Sigmoid colon (tissue), 4 donors: Measurements from ENCODE around the gene DBI.

ENCODE experiments used
- POLR2A ChIP-seq, 2 donors: fragments of 450-650 bp; IDR thresholded peaks; one replicate each; pipeline ENCODE4 v1.6.1; 2016; ENCODE audit warnings: antibody characterized with exemption in 2 of 2, mild to moderate bottlenecking in 2 of 2, moderate library complexity in 2 of 2
- POLR2AphosphoS5 ChIP-seq, 4 donors: sonication (generic); formaldehyde crosslinking; IDR thresholded peaks; one replicate each; pipeline ENCODE4 v1.6.1; 2017; ENCODE audit warnings: antibody characterized with exemption in 4 of 4
- TF ChIP-seq, protein P1 (sequence below), 4 experiments: fragments of 450-650 bp in 3 of 4; fragments of 200-600 bp in 1 of 4; IDR thresholded peaks; one replicate each; pipeline ENCODE4 v1.5.1; 2016 to 2019; ENCODE audit warnings: antibody characterized with exemption in 4 of 4, mild to moderate bottlenecking in 3 of 4, moderate library complexity in 2 of 4

DNA sequence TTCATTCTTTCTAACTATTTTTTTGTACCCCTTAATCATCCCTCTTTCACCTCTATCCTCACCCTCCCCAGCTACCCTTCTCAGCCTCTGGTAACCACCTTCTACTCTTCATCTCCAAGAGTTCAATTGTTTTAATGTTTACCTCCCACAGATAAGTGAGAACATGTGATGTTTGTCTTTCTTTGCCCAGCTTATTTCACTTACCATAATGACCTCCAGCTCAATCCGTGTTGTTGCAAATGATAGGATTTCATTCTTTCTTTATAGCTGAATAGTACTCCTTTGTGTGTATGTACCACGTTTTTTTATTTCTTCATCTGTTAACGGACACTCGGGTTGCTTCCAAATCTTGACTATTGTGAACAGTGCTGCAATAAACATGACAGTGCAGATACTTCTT is 42.7 kb downstream of the DBI start:
- TF ChIP-seq, protein P1, sequence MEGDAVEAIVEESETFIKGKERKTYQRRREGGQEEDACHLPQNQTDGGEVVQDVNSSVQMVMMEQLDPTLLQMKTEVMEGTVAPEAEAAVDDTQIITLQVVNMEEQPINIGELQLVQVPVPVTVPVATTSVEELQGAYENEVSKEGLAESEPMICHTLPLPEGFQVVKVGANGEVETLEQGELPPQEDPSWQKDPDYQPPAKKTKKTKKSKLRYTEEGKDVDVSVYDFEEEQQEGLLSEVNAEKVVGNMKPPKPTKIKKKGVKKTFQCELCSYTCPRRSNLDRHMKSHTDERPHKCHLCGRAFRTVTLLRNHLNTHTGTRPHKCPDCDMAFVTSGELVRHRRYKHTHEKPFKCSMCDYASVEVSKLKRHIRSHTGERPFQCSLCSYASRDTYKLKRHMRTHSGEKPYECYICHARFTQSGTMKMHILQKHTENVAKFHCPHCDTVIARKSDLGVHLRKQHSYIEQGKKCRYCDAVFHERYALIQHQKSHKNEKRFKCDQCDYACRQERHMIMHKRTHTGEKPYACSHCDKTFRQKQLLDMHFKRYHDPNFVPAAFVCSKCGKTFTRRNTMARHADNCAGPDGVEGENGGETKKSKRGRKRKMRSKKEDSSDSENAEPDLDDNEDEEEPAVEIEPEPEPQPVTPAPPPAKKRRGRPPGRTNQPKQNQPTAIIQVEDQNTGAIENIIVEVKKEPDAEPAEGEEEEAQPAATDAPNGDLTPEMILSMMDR (IDR thresholded peaks at IDR 0.05): no peak
- TF ChIP-seq POLR2A (IDR thresholded peaks at IDR 0.05): no peak
- no peak for TF ChIP-seq POLR2AphosphoS5 (IDR thresholded peaks at IDR 0.05)
